Fibroblast of lung (primary cell): ENCODE data around the gene CADPS. TPM values are rescaled to one million over a fixed set of nuclear protein-coding genes. Genes with fewer than 3 reads are reported as not detected.

ENCODE experiments used
- DNase-seq, 2 donors: peaks; one replicate each; pipeline versions ENCODE4 v3.0.0 to v3.0.0-alpha.2; 2010; ENCODE audit warnings: low read depth in 2 of 2
- H2AFZ ChIP-seq: 2 replicates; pipeline ENCODE4 v1.5.1; 2012; ENCODE audit warnings: low read length, control low read depth, inconsistent platforms
- H3K27ac ChIP-seq: 2 replicates; pipeline ENCODE4 v1.5.1; 2011; ENCODE audit warnings: low read length, control low read depth; ENCODE audit not compliant: insufficient read depth
- H3K27me3 ChIP-seq: 2 replicates; pipeline ENCODE4 v1.5.1; 2011; ENCODE audit warnings: mild to moderate bottlenecking, low read length; ENCODE audit not compliant: control insufficient read depth, insufficient read depth
- H3K36me3 ChIP-seq: 2 replicates; pipeline ENCODE4 v1.5.1; 2011; ENCODE audit warnings: low read length; ENCODE audit not compliant: control insufficient read depth, insufficient read depth
- H3K4me1 ChIP-seq: 2 replicates; pipeline ENCODE4 v1.5.1; 2011; ENCODE audit warnings: low read length; ENCODE audit not compliant: control insufficient read depth, insufficient read depth; ENCODE audit errors: extremely low read depth
- H3K4me2 ChIP-seq: 2 replicates; pipeline ENCODE4 v1.5.1; 2011; ENCODE audit warnings: low read length, control low read depth; ENCODE audit not compliant: insufficient read depth; ENCODE audit errors: extremely low read depth
- H3K4me3 ChIP-seq, 4 experiments: fragments of 200-600 bp in 1 of 4; sonication (generic) in 1 of 4; replicated peaks in 1 of 4; 2 replicates each; pipeline ENCODE4 v1.5.1; 2011 to 2016; ENCODE audit warnings: low read length in 4 of 4, low read depth in 3 of 4, mild to moderate bottlenecking in 3 of 4, control low read depth in 2 of 4, inconsistent platforms in 1 of 4, mixed read lengths in 1 of 4; ENCODE audit not compliant: insufficient read depth in 1 of 4; ENCODE audit errors: control extremely low read depth in 1 of 4
- H3K79me2 ChIP-seq: 2 replicates; pipeline ENCODE4 v1.5.1; 2012; ENCODE audit warnings: mild to moderate bottlenecking, low read length, inconsistent platforms; ENCODE audit not compliant: control insufficient read depth, insufficient read depth
- H3K9ac ChIP-seq: 2 replicates; pipeline ENCODE4 v1.5.1; 2011; ENCODE audit warnings: mild to moderate bottlenecking, low read length, control low read depth; ENCODE audit not compliant: insufficient read depth
- H3K9me3 ChIP-seq: 2 replicates; pipeline ENCODE4 v1.5.1; 2012; ENCODE audit warnings: low read depth, low read length; ENCODE audit not compliant: control insufficient read depth, insufficient read depth
- H4K20me1 ChIP-seq: 2 replicates; pipeline ENCODE4 v1.5.1; 2011; ENCODE audit warnings: low read length; ENCODE audit not compliant: control insufficient read depth, insufficient read depth; ENCODE audit errors: extremely low read depth
- EZH2 ChIP-seq: IDR thresholded peaks from 2 replicates; pipeline ENCODE4 v1.5.1; 2012; ENCODE audit warnings: low read length, control low read depth, mild to moderate bottlenecking; ENCODE audit errors: missing control alignments
- polyA plus RNA-seq, 2 donors: library from polyadenylated mRNA; depleted of rRNA in 1 of 2; stranded (reverse) in 1 of 2; unstranded in 1 of 2; fragments of >200 nt; gene quantifications; 2 replicates each; pipeline ENCODE4 v1.2.1, GENCODE V29; 2011 to 2012; ENCODE audit warnings: missing spikeins in 1 of 2
- total RNA-seq: library from RNA; depleted of rRNA; stranded (reverse); fragments of >200 nt; gene quantifications from 2 replicates; pipeline ENCODE4 v1.2.1, GENCODE V29; 2014
- TF ChIP-seq, protein P1 (sequence below), 2 donors: IDR thresholded peaks in 1 of 2; conservative IDR thresholded peaks in 1 of 2; 1 replicate in 1 of 2; 2 replicates in 1 of 2; pipeline ENCODE4 v1.5.1; 2011 to 2012; ENCODE audit warnings: low read length in 2 of 2, control low read depth in 1 of 2, inconsistent platforms in 1 of 2, low read depth in 1 of 2, mild to moderate bottlenecking in 1 of 2

Gene CADPS
- total and polyA plus RNA-seq, 2 donors (not counting 1 experiment from before 2014, with no cell fraction given), result 2.3 to 63.1 TPM

DNA sequence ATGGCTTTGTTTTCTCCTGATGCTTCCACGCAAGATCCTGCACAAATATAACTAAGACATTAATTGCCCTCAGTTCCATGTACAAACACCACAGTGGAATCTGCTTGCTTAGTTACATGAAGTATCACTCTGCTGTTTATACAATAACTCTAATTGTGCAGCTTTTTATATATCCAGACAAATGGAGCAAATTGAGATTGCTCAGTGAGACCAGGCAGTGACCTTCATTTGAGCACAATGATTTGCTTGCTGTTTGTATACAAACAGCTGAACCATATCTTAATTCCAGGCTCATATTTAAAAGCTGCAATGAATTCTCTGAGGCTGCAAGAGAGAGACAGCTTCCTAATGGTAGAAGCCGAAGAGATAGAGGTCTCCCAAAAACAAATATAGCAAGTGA is 243.7 kb downstream of the CADPS start:
- no peak for DNase-seq
- Histone ChIP-seq H3K4me1 (no peaks in the 10 kb centered on the region), H3K4me3 (no peak overlapping the region), H3K9me3 (no peaks in the 10 kb centered on the region), H3K9ac (no peak overlapping the region), H3K79me2 (no peaks in the 10 kb centered on the region), H3K27me3 (peaks cover 4% of the 10 kb centered on the region), H2AFZ (no peak overlapping the region), H3K36me3 (no peaks in the 10 kb centered on the region), H3K27ac (no peak overlapping the region), H4K20me1 (no peaks in the 10 kb centered on the region), H3K4me2 (no peak overlapping the region)
- TF ChIP-seq, protein P1, sequence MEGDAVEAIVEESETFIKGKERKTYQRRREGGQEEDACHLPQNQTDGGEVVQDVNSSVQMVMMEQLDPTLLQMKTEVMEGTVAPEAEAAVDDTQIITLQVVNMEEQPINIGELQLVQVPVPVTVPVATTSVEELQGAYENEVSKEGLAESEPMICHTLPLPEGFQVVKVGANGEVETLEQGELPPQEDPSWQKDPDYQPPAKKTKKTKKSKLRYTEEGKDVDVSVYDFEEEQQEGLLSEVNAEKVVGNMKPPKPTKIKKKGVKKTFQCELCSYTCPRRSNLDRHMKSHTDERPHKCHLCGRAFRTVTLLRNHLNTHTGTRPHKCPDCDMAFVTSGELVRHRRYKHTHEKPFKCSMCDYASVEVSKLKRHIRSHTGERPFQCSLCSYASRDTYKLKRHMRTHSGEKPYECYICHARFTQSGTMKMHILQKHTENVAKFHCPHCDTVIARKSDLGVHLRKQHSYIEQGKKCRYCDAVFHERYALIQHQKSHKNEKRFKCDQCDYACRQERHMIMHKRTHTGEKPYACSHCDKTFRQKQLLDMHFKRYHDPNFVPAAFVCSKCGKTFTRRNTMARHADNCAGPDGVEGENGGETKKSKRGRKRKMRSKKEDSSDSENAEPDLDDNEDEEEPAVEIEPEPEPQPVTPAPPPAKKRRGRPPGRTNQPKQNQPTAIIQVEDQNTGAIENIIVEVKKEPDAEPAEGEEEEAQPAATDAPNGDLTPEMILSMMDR (conservative IDR thresholded peaks at IDR 0.05 in 1 of 2, IDR thresholded peaks at IDR 0.05 in 1 of 2; ENCODE audit: low read depth in 1 of 2, low read length in 2 of 2), result no peak
- TF ChIP-seq EZH2, result no peak

DNA sequence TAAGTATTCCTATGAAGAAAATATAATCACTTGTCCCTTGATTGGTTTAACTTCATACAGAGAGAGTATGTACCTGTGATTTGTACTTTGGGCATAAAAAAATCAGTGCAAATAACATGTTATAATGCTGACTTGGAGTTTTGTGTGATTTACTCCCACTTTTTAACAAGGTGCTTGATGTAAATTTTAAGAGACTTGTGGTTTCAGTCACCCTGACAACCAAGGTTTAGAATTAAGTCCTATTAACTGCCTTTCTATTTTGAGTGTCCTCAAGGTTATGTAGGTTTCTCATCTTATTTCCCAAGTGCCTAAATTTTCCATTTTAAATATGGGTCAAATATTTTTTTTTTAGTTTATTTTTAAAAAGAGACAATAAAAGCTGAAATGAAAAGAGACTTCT is 244.6 kb downstream of the CADPS start:
- TF ChIP-seq EZH2, result no peak
- TF ChIP-seq, protein P1 (conservative IDR thresholded peaks at IDR 0.05 in 1 of 2, IDR thresholded peaks at IDR 0.05 in 1 of 2; ENCODE audit: low read depth in 1 of 2, low read length in 2 of 2), result no peak
- Histone ChIP-seq H3K27me3 (peaks cover 4% of the 10 kb centered on the region), H3K9me3 (no peaks in the 10 kb centered on the region), H3K4me1 (no peaks in the 10 kb centered on the region), H3K36me3 (no peaks in the 10 kb centered on the region), H3K9ac (no peak overlapping the region), H2AFZ (no peak overlapping the region), H4K20me1 (no peaks in the 10 kb centered on the region), H3K79me2 (no peaks in the 10 kb centered on the region), H3K27ac (no peak overlapping the region), H3K4me3 (no peak overlapping the region), H3K4me2 (no peak overlapping the region)
- no peak for DNase-seq

DNA sequence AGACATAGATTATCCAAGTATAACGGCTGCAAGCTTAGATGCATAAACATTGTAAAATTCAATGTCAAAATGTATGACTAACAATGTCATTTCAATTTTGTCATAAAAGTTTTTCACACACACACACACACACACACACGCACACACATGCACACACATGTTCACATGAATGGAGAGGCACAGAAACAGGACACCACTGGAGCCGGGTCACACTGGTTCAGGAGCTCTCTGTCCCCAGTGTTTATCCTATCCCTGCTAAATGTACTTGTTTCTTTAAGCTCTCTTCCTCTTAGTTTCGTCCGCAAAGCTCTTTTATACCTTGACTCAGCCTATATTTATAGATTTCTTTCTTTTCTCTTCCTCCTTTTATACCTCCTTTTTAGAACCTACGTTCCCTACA is 249.9 kb downstream of the CADPS start:
- Histone ChIP-seq H2AFZ (no peak overlapping the region), H3K9ac (no peak overlapping the region), H3K4me1 (peaks cover 2% of the 10 kb centered on the region), H3K27me3 (peaks cover 4% of the 10 kb centered on the region), H3K4me2 (no peak overlapping the region), H3K27ac (no peak overlapping the region), H3K79me2 (no peaks in the 10 kb centered on the region), H3K36me3 (no peaks in the 10 kb centered on the region), H3K4me3 (no peak overlapping the region), H3K9me3 (no peaks in the 10 kb centered on the region), H4K20me1 (no peaks in the 10 kb centered on the region)
- TF ChIP-seq EZH2, result no peak
- TF ChIP-seq, protein P1 (conservative IDR thresholded peaks at IDR 0.05 in 1 of 2, IDR thresholded peaks at IDR 0.05 in 1 of 2; ENCODE audit: low read depth in 1 of 2, low read length in 2 of 2), result no peak
- DNase-seq, result no peak
